BE2C (cell line): Measurements from ENCODE around the gene ZBED2.

ENCODE experiments used
- DNase-seq: peaks from one replicate; pipeline ENCODE4 v3.0.0-alpha.2; 2020
- H3K27me3 ChIP-seq: fragments of 250-450 bp; sonication (Bioruptor Pico); 2 replicates; pipeline ENCODE4 v1.5.1; 2020; ENCODE audit warnings: mild to moderate bottlenecking
- H3K36me3 ChIP-seq: fragments of 250-450 bp; sonication (Bioruptor Pico); 2 replicates; pipeline ENCODE4 v1.5.1; 2020; ENCODE audit warnings: mild to moderate bottlenecking
- H3K4me1 ChIP-seq: fragments of 250-450 bp; sonication (Bioruptor Pico); 2 replicates; pipeline ENCODE4 v1.5.1; 2020
- H3K4me3 ChIP-seq: 2 replicates; pipeline ENCODE4 v1.5.1; 2011; ENCODE audit warnings: low read depth, low read length
- H3K9me3 ChIP-seq: fragments of 250-450 bp; sonication (Bioruptor Pico); 2 replicates; pipeline ENCODE4 v1.5.1; 2020
- CTCF ChIP-seq: IDR thresholded peaks from 2 replicates; pipeline ENCODE4 v1.5.1; 2012; ENCODE audit warnings: mild to moderate bottlenecking, low read depth, low read length

ZBED2 gene

GRCh38 chr3:111545349-111545748 lies 49.8 kb downstream of the ZBED2 start:
- no peak for DNase-seq
- TF ChIP-seq CTCF: no peak

More at GRCh38 chr3:111545349-111545748, 49.8 kb downstream of the ZBED2 start:
- Histone ChIP-seq H3K27me3 (peaks cover 3% of the 10 kb centered on the region), H3K4me3 (no peak overlapping the region), H3K4me1 (no peaks in the 10 kb centered on the region), H3K36me3 (no peaks in the 10 kb centered on the region), H3K9me3 (no peaks in the 10 kb centered on the region)
